Ovary (tissue), 3 donors: ENCODE data around the gene CHRND.

Source experiments
- EP300 ChIP-seq: sonication (generic); formaldehyde crosslinking; IDR thresholded peaks from one replicate; pipeline ENCODE4 v1.6.1; 2017; ENCODE audit warnings: antibody characterized with exemption
- POLR2A ChIP-seq: fragments of 450-650 bp; IDR thresholded peaks from one replicate; pipeline ENCODE4 v1.6.1; 2017; ENCODE audit warnings: antibody characterized with exemption, mild to moderate bottlenecking, moderate library complexity
- TF ChIP-seq, protein P1 (sequence below), 3 donors: fragments of 450-650 bp in 2 of 3; fragments of 200-600 bp in 1 of 3; IDR thresholded peaks; one replicate each; pipeline versions ENCODE4 v1.5.1 to v1.8.0; 2016 to 2022; ENCODE audit warnings: antibody characterized with exemption in 3 of 3, mild to moderate bottlenecking in 1 of 3
- donor health status: DM: no; HTN: no; CAD: no.

DNA sequence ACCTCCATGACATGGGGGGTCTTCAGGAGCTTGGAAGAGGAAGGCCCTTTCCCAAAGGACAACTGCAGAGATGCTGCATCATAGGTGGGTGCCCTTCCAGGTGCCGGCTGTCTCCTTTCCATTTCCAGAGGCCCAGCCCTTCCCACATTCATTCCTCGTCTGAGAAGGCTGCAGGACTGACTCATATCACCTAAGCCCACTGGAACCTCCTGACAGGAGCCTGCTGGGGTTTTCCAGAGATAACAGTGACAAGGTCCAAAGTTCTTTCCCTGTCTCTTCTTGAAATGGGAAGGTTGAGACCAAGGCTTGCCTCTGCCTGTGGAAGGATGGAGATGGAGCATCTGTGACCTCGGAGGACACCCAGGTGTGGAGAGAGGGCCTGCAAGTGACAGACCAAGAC is 9.4 kb upstream of the CHRND start:
- TF ChIP-seq, protein P1, sequence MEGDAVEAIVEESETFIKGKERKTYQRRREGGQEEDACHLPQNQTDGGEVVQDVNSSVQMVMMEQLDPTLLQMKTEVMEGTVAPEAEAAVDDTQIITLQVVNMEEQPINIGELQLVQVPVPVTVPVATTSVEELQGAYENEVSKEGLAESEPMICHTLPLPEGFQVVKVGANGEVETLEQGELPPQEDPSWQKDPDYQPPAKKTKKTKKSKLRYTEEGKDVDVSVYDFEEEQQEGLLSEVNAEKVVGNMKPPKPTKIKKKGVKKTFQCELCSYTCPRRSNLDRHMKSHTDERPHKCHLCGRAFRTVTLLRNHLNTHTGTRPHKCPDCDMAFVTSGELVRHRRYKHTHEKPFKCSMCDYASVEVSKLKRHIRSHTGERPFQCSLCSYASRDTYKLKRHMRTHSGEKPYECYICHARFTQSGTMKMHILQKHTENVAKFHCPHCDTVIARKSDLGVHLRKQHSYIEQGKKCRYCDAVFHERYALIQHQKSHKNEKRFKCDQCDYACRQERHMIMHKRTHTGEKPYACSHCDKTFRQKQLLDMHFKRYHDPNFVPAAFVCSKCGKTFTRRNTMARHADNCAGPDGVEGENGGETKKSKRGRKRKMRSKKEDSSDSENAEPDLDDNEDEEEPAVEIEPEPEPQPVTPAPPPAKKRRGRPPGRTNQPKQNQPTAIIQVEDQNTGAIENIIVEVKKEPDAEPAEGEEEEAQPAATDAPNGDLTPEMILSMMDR (IDR thresholded peaks at IDR 0.05) = no peak
- no peak for TF ChIP-seq POLR2A
- TF ChIP-seq EP300 = no peak
